Progenitor cell of endocrine pancreas (in vitro differentiated cells): ENCODE results near the gene VIT. TPM values are rescaled to one million over a fixed set of nuclear protein-coding genes. Genes with fewer than 3 reads are reported as not detected.

Experiments
- DNase-seq: peaks from one replicate; pipeline ENCODE4 v3.0.0; 2021; ENCODE audit warnings: low spot score; ENCODE audit not compliant: unreplicated experiment
- H3K27ac Mint-ChIP-seq: 2 replicates; pipeline ENCODE4 v1.8.0; 2021; ENCODE audit warnings: mild to moderate bottlenecking, moderate library complexity, mixed read lengths
- H3K27me3 Mint-ChIP-seq: 2 replicates; pipeline ENCODE4 v1.8.0; 2021; ENCODE audit warnings: mixed read lengths
- H3K36me3 Mint-ChIP-seq: 2 replicates; pipeline ENCODE4 v1.8.0; 2022; ENCODE audit warnings: mixed read lengths; ENCODE audit not compliant: insufficient read depth
- H3K4me1 Mint-ChIP-seq: 2 replicates; pipeline ENCODE4 v1.8.0; 2021; ENCODE audit warnings: low read depth, mixed read lengths
- H3K4me3 Mint-ChIP-seq: 2 replicates; pipeline ENCODE4 v1.8.0; 2021; ENCODE audit warnings: low read depth, mild to moderate bottlenecking, moderate library complexity, mixed read lengths
- H3K9me3 Mint-ChIP-seq: 2 replicates; pipeline ENCODE4 v1.8.0; 2021; ENCODE audit warnings: low read depth, mixed read lengths
- CTCF ChIP-seq: fragments of 200-600 bp; sonication (generic); IDR thresholded peaks from one replicate; pipeline ENCODE4 v1.5.0; 2021; ENCODE audit warnings: antibody characterized with exemption, mild to moderate bottlenecking; ENCODE audit not compliant: unreplicated experiment
- total RNA-seq: library from RNA; stranded (reverse); gene quantifications from 2 replicates; pipeline ENCODE4 v1.2.1, GENCODE V29; 2021

VIT gene
- total RNA-seq, 1 donor from 2014 or later, result not detected

GRCh38 chr2:36655453-36655852 is 41.1 kb upstream of the VIT start:
- Mint-ChIP-seq H3K36me3 (no peaks in the 10 kb centered on the region), H3K27ac (no peak overlapping the region), H3K27me3 (no peaks in the 10 kb centered on the region), H3K4me3 (no peak overlapping the region), H3K9me3 (no peaks in the 10 kb centered on the region), H3K4me1 (peaks cover 5% of the 10 kb centered on the region)
- no peak for DNase-seq
- no peak for TF ChIP-seq CTCF

- H3K4me3 Mint-ChIP-seq, result no peak overlapping the region
- DNase-seq, result no peak
- no peaks in the 10 kb centered on the region for H3K36me3 Mint-ChIP-seq
- no peaks in the 10 kb centered on the region for H3K27me3 Mint-ChIP-seq
- no peak for TF ChIP-seq CTCF
- no peak overlapping the region for H3K27ac Mint-ChIP-seq
- peaks cover 5% of the 10 kb centered on the region for H3K4me1 Mint-ChIP-seq
- peaks cover 3% of the 10 kb centered on the region for H3K9me3 Mint-ChIP-seq
Measured at GRCh38 chr2:36657703-36658102, 38.8 kb upstream of the VIT start.

- Mint-ChIP-seq H3K27me3 (no peaks in the 10 kb centered on the region), H3K4me3 (no peak overlapping the region), H3K27ac (no peak overlapping the region), H3K36me3 (no peaks in the 10 kb centered on the region), H3K4me1 (peaks cover 5% of the 10 kb centered on the region), H3K9me3 (peaks cover 3% of the 10 kb centered on the region)
- TF ChIP-seq CTCF, result no peak
- DNase-seq, result no peak
Measured at GRCh38 chr2:36658277-36658748, 38.2 kb upstream of the VIT start.

- Mint-ChIP-seq H3K4me3 (no peak overlapping the region), H3K36me3 (no peaks in the 10 kb centered on the region), H3K4me1 (peaks cover 3% of the 10 kb centered on the region), H3K27ac (no peak overlapping the region), H3K9me3 (peaks cover 3% of the 10 kb centered on the region), H3K27me3 (no peaks in the 10 kb centered on the region)
- DNase-seq, result no peak
- TF ChIP-seq CTCF, result no peak
Measured at GRCh38 chr2:36659218-36659617, 37.3 kb upstream of the VIT start.

- no peaks in the 10 kb centered on the region for H3K27me3 Mint-ChIP-seq
- H3K9me3 Mint-ChIP-seq, result peaks cover 3% of the 10 kb centered on the region
- DNase-seq, result no peak
- no peak overlapping the region for H3K4me3 Mint-ChIP-seq
- H3K4me1 Mint-ChIP-seq, result peaks cover 3% of the 10 kb centered on the region
- no peaks in the 10 kb centered on the region for H3K36me3 Mint-ChIP-seq
- H3K27ac Mint-ChIP-seq, result no peak overlapping the region
- no peak for TF ChIP-seq CTCF
Measured at GRCh38 chr2:36659872-36660312, 36.6 kb upstream of the VIT start.
